Limb (tissue), 2 donors: Measurements from ENCODE around the gene PCBP3.

Experiments used
- DNase-seq, 2 donors: peaks; one replicate each; pipeline ENCODE4 v3.0.0-alpha.2; 2016; ENCODE audit errors: extremely low spot score in 2 of 2

The PCBP3 gene

DNA sequence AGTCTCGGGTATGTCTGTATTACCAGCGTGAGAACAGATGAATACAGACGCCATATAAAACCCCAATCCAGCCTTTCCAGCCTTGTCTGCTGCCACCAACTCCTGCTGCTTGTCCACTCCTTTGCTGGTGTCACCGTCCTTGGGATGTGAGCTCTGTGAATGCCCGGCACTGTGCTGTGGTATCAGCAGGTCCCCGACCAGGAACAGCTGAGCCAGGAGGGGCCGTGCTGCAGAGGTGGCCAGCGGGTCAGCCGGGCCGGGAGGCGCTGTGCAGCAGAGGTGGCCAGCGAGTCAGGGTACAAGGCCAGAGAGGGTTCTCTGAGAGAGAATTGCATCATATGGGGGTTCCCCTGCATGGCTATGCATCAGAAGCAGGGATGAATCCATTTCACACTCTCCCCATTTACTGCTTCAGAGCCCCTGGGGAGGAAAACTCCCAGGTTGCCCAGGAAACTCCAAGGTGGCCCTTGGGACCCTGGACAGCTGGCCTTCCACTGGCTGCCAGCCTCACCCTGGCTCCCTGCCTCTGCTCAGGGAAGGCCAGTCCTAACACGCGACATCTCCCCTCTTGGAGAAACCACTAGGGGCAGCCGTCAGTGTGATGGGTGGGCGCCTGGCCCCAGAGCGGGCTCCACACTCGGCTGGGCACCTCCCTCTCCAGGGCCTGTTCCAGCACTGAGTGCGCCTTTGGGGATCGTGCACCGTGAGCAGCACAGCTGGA lies 215.7 kb downstream of the PCBP3 start:
- DNase-seq: no peak

DNA sequence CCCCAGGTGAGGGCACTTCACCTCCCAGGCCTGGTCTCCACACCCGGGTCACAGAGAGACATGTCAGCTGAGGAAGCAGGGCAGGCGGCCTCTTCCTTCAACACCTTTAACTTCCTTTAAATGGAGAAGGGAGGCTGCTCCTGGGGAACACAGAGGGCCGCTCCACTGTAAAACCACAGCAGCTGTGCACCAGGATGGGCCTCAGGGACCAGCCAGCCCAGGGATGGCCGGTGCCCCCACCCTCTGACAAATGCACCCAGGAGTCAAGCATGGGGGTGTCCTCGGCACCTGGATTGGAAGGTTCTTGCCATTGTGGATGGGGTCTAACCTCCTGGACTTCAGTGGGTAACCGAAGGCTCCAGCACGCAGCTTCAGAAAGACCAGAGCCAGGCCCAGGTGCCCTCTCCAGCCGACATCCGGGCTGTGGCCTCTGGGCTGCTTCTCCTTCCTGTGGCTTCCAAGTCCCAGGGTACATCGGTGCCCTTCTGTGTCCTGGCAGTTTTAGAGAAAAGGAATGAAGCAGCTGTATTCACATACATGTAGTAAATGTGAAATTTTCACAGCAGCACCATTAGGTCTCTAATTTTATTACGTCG lies 216.3 kb downstream of the PCBP3 start:
- DNase-seq: no peak

DNA sequence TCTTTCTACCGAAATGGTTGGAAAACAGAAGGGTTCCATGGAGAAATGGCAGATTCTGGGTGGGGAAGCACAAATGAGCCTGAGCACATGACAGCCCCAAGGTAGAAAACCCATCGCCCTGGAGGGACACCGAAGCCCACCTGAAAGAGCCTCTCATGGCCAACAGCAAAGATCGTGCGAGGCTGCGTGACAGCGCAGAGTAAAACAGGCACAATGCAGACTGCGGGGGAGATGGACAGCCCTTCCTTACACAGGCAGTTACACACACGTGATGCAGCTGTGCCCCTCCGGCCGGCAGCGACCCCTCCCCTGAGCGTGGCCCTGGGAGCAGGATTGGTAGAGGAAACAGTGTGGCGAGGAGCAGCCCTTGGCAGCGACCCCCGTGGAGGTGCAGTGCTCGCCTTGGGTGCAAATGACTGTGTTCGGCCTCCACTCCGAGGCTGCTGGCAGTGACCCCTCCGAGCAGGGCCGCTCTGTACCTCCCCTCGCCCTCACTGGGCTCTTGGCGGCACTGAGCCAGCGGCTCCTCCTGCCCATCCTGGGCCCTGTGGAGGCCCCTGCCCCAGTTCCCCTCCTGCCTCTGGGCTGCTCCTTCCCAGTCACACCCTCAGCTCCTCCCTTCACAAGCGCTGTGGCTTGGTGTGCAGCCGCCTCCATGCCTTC lies 217.1 kb downstream of the PCBP3 start:
- DNase-seq: no peak

DNA sequence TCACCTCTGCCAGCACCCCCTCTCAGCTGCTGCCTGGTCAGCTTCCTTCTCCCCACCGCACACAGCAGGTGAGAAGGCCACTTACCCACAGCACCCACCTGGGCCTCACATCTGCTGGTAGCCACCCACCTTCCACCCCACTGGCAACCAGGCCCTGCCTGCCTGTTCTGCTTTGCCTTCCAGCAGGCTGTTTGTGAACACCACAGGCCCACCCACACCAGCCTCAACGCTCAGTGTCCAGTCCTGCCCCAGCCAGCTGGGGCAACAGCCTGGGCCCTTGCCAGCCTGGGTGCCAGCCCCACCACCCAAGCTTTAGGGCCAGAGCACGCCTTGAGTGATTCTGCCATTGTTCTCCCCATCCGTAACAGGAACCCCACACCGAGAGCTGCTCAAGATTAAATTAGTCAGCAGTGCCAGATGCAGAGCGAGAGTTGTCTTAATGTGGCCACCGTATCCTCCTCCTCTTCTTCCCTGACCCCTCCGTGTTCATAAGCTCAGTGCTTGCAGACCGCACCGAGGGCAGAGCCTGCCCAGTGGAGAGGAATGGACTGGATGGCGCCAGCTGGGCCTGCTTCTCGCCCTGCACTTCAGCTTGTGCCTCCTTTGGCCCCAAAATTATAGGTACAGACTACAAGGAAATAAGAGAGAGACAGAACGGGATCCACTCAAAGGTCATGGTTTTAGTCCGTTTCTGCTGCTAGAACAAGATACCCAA lies 217.8 kb downstream of the PCBP3 start:
- no peak for DNase-seq

DNA sequence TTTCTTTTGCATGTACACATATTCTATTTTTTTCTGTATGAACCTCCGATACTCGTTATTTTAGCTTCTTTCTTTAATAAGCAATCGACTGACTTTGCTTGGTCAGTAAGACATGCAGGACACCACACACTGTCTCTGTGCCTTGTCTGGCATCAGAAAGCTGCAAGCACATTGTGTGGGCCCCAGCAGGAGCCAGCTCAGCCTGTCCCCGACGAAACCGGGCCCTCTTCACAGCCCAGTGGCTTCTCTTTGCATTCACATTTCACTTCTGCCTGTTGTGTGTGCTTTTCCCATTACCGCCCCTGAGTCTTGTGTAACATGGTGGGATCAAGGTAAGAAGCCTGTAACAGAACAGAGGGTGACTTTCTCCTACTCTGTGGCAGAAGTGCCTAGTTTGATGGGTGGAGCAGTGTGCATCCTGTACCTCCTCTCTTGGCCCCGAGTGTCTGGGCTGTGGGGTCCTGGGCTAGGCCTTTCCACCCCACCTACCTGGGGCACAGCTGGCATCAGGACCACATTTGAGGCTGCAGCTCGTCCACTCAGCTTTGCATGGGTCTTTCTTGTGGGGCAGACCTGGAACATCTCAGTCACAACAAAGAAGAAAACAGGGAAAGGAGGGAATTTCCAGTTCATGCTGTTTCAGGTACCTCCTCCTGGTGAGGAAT lies 219.2 kb downstream of the PCBP3 start:
- no peak for DNase-seq

DNA sequence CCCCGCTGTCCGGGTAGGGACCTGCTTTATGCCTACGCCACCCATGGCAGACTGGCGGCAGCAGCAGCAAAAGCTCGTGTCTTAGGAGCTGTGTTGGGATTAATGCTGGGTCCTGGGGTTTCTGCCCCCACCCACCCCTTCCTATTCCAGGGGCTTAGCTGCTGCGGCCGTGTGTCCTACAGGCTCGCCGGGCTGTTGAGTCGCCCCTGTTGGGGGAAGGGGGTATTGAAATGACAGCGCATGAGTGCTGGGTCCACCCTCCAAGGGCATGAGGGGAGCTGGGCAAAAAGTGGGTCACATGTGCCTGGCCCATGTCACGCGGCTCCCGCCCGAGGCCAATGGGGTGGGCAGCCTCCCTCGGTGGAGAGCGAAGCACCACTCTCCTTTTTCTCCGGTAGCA lies 219.7 kb downstream of the PCBP3 start:
- no peak for DNase-seq

DNA sequence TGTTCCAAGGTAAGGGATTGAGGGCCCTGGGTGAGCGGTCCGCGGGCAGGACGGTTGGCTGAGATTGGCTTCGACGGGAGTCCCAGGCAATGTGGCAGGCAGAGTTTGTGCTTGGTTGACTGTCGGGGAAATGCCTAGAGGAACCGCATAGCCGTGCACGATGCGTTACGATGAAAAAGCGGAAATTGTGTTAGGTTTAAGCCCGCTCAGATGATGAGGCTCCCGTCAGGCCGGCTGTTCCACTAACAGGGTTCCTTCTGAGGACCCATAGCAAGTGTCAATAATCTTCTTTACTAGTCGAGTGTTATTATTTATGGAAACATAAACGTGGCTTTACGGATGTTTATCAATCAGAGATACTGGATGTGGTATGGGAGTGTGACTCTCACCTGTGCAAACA lies 220.2 kb downstream of the PCBP3 start:
- no peak for DNase-seq

DNA sequence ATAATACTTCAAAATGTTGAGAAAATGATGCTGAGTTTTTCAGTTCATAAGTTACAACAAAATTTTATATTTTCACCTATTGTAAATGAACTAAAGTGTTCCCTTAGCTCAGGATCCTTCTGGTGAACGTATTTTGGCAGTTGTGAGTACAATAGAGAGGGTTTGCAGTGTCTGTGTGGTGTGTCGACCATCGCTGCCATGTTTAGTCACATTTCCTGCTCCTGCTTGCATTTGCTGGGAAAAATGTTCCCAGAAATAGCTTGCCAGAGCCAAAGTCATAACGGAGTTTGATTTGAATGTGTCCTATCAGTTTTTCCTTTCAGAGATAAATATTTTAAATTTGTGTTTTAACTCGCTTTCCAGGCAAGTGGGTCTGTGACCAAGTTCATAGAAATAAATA lies 220.9 kb downstream of the PCBP3 start:
- DNase-seq: no peak

DNA sequence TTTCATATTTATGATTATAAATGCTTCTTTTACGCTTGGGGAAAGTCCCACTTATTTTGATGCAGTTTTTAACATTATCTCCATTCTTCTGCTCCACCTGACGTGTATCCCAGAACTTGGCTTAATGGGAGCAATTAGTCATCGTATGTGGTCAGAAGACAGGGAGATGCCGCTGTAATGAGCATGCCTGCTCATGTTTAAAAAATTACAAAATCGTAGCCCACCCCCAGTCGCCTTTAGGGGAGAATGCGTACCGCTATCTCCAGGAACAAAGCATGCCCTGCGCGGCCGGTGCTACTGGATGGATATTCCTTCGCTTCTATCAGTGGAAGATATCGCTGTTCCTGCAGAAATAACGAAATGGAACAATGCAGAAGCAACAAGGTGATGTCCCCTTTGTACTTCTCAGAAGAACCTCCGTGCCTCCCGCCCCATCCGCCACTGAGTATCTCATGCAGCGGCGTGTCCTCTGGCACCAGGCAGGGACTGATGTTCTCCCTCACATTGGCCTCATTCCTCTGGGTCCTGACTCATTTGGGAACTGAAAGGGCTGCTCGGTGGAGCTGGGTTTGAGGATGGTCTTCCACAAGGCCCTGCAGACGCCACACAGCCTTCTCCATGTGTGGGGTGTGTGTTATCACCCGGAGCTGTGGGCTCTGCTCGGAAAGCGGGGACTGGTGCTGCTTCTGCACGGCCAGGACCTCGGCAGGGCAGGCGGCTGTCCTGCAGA lies 221.7 kb downstream of the PCBP3 start:
- no peak for DNase-seq

DNA sequence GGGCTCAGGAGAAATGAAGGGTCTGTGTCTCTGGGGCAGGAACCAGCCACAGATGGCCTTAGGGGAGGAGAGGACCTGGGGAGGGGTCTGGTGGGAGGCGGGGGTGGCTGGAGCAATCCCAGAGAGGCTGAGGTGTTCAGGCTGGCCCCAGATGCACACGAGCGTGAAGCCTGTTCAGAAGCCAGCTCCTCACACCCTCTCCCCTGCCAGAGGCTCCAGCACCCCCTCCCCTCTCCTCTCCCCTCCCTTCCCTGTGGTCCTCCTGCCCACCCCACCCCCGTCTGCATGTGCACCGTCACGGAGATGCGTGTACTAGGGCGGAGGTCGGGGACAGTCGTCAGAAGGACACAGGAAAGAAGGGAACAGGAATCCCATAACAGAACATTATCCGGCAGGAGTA lies 223.0 kb downstream of the PCBP3 start:
- DNase-seq: no peak

DNA sequence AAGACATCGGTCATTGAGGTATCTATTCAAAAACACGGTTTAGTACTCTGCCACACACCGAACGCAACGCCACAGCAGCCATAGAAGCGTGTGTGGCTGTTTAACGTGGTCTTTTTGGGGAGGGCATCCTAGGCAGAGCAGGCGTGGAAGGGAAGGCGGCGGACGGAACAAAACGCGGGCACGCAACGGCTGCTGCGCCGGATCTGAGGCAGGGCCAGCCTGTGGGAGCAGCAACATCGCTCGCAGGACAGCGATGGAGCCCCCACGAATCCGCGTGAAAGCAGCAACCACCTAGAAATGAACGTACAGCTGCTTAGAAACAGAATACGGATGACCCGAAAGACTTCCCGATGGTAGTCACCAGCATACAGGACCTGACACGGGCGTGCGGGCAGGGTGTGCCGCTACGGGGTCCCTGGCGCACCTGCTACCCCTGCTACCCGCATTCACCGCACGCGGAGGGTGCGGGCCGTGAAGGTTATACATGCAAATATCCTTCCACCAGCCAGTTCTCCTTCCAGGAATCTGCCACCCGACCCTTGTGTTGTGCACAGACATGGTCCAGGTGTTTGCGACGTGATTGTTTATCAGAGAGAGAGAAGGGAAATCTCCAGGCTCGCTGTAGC lies 223.6 kb downstream of the PCBP3 start:
- no peak for DNase-seq

DNA sequence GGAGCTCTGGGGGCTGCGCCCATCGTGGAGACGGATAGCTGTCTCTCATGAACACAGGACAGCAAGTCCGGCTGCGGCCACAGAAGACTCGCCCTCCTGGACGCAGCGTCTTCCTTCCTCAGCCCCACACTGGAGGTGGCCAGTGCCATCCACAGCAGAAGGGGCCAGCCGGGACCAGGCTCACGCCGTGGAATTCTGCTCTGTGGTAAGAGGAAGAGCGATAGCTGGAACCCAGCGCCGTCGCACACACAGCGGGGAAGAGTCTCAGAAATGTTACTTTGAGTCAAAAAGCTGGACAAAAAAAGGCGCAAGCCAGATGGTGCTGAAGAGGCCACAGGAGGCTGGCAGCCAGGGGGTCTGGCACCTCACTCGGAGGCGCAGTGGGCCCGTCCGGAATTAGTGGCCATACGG lies 224.2 kb downstream of the PCBP3 start:
- no peak for DNase-seq

DNA sequence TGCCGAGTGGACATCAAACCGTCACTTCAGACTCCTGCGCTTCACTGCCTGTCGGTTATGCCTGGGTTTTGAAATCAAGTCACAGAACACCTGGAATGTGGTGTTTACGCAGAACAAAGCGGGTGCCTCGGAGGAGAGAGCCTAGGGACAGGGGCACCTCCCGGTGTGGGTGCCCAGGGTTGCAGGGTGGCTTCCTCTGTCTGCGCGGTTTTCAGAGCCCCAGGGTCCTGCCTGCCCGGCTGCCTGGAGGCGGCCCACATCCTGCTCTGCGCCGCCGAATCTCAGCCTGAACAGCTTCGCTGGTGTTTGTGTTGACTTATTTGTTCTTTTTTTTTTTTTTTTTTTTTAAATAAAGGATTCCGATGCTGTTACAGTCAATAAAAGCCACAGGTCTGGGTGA lies 224.6 kb downstream of the PCBP3 start:
- DNase-seq: no peak

DNA sequence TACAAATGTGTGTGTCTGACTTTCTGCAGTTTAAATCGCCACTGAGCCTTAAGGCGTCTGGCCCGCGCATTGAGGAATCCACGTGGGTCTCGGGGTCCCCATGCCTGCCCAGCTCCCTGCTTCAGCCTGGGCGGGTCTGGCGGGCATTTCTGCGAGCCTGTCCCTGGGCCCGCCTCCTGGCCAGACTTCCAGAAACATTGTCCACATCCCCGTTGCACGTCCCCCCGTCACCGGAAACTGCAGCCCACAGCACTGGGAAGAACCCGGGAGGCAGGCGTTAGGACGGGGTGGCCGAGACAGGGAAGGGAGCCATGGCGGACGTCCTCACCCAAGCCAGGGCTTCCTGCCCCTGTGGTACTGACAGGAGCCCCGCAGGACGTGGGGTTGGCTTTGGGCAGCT lies 225.0 kb downstream of the PCBP3 start:
- no peak for DNase-seq

DNA sequence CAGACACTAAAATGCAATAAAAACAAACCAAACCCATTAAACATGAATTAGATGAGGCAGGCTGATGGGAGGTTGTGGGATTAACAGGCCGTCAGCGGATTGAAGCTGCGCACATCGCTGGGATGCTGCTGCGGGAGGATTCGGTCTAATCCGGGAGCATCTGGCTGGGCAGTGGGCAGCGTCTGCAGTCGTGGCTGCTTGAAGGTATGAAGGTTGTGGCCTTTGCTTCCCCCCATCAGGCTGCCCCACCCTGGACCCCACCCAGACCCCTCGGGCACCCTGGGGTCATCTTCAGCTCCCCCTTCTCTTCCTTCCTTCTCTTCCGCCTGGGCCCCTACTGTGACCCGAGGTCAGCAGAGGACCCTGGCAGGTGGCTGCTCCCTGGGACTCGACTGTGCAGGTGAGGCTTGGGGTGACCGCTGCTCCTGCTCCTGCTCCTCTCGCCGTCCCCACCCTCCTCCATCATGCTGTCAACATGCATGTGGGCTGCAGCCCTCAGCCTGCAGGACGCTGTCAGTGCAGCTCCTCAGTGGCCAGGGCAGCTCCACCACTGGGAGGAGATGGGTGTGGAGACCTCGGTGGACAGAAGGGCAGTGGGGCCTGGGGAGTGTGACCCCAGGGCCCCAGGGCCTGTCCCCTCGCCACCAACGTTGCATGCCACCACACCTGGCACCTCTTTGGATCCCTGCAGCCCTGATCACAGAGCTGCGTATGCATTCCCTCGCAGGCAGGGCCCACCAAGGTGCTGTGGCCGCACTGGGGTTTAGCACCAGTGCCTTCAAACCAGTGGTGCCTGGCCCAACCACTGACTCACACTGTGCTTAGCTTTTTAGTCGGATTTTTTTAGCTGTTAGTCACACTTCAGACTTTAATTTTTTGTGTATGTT lies 225.8 kb downstream of the PCBP3 start:
- DNase-seq: no peak

DNA sequence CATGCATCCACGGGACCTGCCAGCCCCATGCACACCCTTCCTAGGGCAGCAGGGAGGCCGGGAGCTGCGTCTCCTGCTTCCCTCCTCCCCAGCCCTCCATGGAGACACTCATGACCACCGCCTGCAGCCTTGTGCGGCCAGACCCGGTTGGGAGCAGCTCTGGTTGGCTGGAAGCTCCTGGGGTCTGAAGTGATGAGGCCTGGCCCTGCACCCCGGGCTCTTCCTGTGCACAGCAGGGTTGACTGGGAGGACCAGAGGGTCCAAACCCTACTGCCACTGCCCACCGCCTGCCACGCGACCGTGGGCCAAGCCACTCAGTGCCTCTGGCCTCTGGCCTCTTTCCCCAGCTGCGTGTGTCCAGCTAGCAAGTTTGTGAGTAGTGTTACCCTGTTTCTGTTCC lies 226.9 kb downstream of the PCBP3 start:
- DNase-seq: no peak

DNA sequence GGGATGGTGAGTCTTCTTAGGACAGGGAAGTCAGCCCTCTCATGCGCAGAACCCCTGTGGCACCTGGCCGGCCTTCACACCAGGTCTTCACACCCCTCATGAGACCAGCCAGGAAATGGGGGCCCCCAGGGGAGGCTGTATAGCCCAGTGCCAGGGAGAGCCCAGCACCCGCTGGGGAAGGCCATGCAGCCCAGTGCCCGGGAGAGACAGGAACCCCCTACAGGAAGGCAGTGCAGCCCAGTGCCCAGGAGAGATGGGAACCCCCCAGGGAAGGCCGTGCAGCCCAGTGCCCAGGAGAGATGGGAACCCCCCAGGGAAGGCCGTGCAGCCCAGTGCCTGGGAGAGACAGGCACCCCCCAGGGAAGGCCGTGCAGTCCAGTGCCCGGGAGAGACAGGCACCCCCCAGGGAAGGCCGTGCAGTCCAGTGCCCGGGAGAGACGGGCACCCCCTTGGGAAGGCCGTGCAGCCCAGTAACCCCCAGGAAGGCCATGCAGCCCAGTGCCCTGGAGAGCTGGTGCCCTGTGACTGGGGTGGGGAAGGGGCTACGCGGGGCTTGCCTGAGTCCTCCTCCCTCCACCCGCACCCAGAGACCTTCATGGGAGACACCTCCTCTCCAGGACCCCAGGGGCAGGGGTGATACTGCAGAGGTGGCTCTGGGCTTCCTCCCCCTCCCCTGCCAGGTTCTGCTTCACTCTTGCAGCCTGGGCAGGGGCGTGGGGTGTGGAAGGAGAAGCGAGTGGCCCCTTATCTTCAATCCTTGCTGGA lies 227.5 kb downstream of the PCBP3 start:
- DNase-seq: no peak

DNA sequence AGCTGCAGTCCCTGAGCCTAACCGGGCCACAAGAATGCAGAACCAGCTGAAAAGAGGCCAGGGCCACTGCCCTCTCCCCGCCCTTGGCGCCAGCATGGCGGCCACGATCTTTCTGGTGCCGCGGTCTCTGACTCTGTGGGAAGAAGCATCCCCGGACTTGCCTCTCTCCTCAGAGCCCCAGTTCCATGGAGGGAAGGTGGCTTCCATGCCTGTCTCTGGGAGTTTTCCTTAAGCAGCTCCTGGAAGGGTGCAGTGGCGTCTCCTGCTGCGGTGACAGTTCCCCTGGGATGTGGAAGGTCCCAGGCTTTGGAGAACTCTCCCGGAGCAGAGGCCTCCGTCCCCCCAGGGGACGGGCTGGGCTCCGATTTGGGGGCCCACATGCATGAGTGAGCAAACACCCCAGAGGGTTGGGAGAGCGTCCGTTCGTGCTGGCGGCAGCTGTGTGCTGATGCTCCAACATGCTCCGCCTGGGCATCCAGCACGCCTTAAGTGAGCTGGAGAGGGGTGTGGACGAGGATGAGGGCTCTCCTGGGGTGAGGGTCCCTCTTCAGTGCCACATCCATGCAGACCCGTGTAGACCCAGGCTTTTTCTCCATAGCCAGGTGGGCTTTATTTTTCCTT lies 228.2 kb downstream of the PCBP3 start:
- no peak for DNase-seq
